Inferior parietal cortex (tissue), 1 donor: ENCODE measurements around the gene ZNF628.

Source experiments
- DNase-seq: peaks from one replicate; pipeline ENCODE4 v3.0.0-alpha.2; 2016; ENCODE audit errors: extremely low spot score

The ZNF628 gene

GRCh38 chr19:55529636-55530234, 53.3 kb downstream of the ZNF628 start:
- DNase-seq = no peak

GRCh38 chr19:55530996-55531395, 54.6 kb downstream of the ZNF628 start:
- no peak for DNase-seq
